GM12801 (cell line): Measurements from ENCODE around the gene PPP1R3F.

ENCODE experiments used
- CTCF ChIP-seq: IDR thresholded peaks from one replicate; pipeline ENCODE4 v1.5.1; 2011; ENCODE audit warnings: control low read depth; ENCODE audit not compliant: insufficient read length; ENCODE audit errors: extremely low read depth

Gene PPP1R3F

GRCh38 chrX:49242545-49243066 lies 27.0 kb upstream of the PPP1R3F start:
- TF ChIP-seq CTCF: no peak

GRCh38 chrX:49243166-49243565 lies 26.4 kb upstream of the PPP1R3F start:
- TF ChIP-seq CTCF: no peak

- no peak for TF ChIP-seq CTCF
Measured at GRCh38 chrX:49244207-49244606, 25.4 kb upstream of the PPP1R3F start.

GRCh38 chrX:49246541-49246940 lies 23.1 kb upstream of the PPP1R3F start:
- TF ChIP-seq CTCF: no peak

GRCh38 chrX:49247346-49247745 lies 22.2 kb upstream of the PPP1R3F start:
- no peak for TF ChIP-seq CTCF

- TF ChIP-seq CTCF: no peak
Measured at GRCh38 chrX:49247916-49248811, 21.4 kb upstream of the PPP1R3F start.

GRCh38 chrX:49249071-49249470 lies 20.5 kb upstream of the PPP1R3F start:
- no peak for TF ChIP-seq CTCF
